ENCODE data around the gene HVCN1.
A peak's percentile ranks its signal among the peaks of the same experiment; 100 is the strongest.

HVCN1 gene

DNA sequence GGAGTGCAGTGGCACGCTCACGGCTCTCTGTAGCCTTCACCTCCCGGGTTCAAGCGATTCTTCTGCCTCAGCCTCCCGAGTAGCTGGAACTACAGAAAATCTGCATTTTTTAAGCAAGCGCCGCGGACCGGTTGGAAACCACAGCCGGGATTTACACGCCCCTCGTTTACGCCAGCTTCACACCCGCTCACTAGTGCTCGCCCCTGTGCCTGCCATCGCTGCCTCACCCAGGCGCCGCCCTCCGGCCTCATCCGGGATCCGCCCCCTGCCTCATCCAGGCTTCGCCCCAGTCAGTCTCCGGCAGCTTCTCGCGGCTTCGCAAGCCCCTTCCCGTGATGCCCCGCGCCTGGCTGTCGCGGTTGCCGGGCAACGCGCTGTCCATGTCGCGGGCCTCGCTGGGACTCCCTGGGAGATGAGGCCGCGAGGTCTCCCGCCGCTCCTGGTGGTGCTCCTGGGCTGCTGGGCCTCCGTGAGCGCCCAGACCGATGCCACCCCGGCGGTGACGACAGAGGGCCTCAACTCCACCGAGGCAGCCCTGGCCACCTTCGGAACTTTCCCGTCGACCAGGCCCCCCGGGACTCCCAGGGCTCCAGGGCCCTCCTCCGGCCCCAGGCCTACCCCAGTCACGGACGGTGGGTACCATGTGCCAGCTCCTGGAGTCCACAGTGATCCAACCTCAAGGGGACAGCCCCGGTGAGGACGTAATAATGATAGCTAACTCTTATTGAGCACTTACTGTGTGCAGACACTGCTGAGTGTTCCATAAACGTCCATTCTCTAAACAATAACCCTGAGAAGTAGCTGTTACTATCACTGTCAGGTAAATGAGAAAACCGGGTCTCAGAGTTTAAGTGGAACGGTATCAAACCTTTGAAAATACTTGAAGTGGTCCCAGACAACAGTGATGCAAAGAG is 74.9 kb downstream of the HVCN1 start, which contains the start of gene TCTN1:
TSS of gene TCTN1 (plus strand) at position 359 of the 914 bp plus-strand sequence. CDS start at position 413, 54 bp downstream.
- DNase-seq: peak; percentile 91

DNA sequence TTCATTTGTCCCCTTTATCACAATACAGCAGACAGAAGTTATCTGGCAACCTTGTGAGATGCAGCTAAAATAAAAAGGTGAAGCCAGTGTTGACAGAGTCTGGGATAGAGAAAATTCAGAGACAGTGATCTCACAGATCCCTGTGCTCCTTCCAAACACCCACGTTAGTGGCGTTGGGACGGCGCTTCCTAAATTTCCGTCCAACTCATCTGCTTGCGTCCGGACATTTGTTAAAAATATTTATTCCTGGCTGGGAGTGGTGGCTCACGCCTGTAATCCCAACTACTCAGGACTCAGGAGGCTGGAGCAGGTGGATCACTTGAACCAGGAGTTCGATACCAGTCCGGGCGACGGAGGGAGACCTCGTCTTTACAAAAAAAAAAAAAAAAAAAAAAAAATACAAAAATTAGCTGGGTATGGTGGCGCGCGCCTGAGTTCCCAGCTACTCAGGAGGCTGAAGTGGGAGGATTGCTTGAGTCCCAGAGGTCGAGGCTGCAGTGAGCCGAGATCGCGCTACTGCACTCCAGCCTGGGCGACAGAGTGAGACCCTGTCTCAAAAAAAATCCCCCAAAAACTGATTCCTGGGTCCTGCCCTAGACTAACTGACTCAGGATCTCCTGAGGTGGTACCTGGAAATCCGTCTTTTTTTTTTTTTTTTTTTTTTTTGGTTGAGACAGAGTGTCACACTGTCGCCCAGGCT is 75.7 kb downstream of the HVCN1 start:
- no peak for DNase-seq

GRCh38 chr12:110606253-110606611 is 82.7 kb downstream of the HVCN1 start:
- DNase-seq: no peak

DNA sequence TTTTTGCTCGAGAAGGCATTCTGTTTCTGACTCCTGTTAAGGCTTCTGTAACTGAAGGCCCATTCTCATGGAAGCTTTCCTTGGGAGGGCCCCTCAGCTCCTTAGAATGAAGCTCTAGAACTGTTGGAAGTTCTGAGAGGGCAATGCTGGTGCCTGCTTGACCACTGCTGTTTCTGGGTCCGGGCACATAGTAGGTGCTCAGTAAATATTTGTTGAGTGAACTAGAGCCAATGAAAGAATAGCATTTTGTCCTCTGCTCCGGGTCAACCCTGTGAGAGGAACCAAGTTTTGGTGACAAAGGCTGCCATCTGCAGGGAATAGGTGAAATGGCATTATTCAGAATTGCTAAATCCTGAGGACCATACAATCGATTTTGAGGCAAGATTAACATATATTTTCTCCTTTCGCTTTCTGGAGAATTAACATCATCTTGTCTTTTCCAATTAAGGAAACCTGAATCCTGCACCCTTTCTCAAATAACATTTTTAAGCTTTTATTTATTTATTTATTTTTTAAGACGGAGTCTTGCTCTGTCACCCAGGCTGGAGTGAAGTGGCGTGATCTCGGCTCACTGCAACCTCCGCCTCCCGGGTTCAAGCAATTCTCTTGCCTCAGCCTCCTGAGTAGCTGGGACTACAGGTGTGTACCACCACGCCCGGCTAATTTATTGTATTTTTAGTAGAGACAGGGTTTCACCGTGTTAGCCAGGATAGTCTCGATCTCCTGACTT is 86.7 kb downstream of the HVCN1 start:
- DNase-seq: peak; percentile 17

DNA sequence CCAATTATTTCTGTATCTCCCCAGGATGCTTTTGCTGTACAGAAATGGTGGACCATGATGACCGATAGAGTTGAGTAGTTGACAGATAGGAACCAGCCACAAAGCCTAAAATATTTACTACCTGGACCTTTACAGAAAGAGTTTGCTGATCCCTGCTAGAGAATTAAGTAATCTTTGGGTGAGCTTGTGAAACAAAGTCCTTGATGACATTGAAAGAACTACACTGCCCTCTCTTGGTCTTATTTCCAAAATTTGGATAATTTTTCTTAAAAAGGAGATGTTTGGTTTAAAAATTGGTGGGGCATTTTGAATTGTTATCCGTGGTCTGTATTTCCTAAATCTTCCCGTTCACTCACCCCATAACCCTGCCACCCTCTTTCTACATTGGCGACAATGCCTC is 88.7 kb downstream of the HVCN1 start:
- DNase-seq: no peak

GRCh38 chr12:110599334-110599733 is 89.6 kb downstream of the HVCN1 start:
- DNase-seq: no peak
